Osteoblast (primary cell): ENCODE results near the gene DPYSL4. TPM values are rescaled to one million over a fixed set of nuclear protein-coding genes. Genes with fewer than 3 reads are reported as not detected.
"Not testable (repeated sequence)": the region's sequence is repeated elsewhere in the genome, so short reads cannot be mapped to it uniquely, and the experiment has no call there.

Experiments used
- DNase-seq: peaks from one replicate; pipeline ENCODE4 v3.0.0; 2011; ENCODE audit warnings: low spot score, mixed read lengths; ENCODE audit not compliant: insufficient read length; ENCODE audit errors: missing footprints
- H2AFZ ChIP-seq: 2 replicates; pipeline ENCODE4 v1.6.0; 2011; ENCODE audit warnings: mild to moderate bottlenecking, low read length
- H3K27ac ChIP-seq: 2 replicates; pipeline ENCODE4 v1.5.1; 2011; ENCODE audit warnings: mild to moderate bottlenecking, low read depth, low read length, moderate library complexity
- H3K27me3 ChIP-seq: 2 replicates; pipeline ENCODE4 v1.6.0; 2012; ENCODE audit warnings: mild to moderate bottlenecking, control low read depth, inconsistent platforms, low read length, moderate library complexity; ENCODE audit not compliant: insufficient read depth
- H3K36me3 ChIP-seq: 2 replicates; pipeline ENCODE4 v1.5.1; 2011; ENCODE audit warnings: mild to moderate bottlenecking, low read length, control low read depth, moderate library complexity; ENCODE audit not compliant: insufficient read depth
- H3K4me1 ChIP-seq: 2 replicates; pipeline ENCODE4 v1.5.1; 2011; ENCODE audit warnings: mild to moderate bottlenecking, low read length, control low read depth, moderate library complexity; ENCODE audit not compliant: insufficient read depth
- H3K4me2 ChIP-seq: 2 replicates; pipeline ENCODE4 v1.6.0; 2011; ENCODE audit warnings: mild to moderate bottlenecking, low read length; ENCODE audit not compliant: insufficient read depth
- H3K4me3 ChIP-seq: fragments of 200-600 bp; sonication (generic); 3 replicates; pipeline ENCODE4 v1.5.1; 2012; ENCODE audit warnings: mild to moderate bottlenecking, low read length, inconsistent platforms; ENCODE audit not compliant: insufficient read depth
- H3K79me2 ChIP-seq: 2 replicates; pipeline ENCODE4 v1.6.0; 2012; ENCODE audit warnings: mild to moderate bottlenecking, low read length, control low read depth, inconsistent platforms; ENCODE audit not compliant: insufficient read depth
- H3K9me3 ChIP-seq: 2 replicates; pipeline ENCODE4 v1.5.1; 2011; ENCODE audit warnings: low read depth, low read length, control low read depth
- H4K20me1 ChIP-seq: 2 replicates; pipeline ENCODE4 v1.6.0; 2012; ENCODE audit warnings: mild to moderate bottlenecking, low read length, control low read depth; ENCODE audit not compliant: insufficient read depth
- total RNA-seq: library from RNA; depleted of rRNA; stranded (reverse); fragments of >200 nt; gene quantifications from 2 replicates; pipeline ENCODE4 v1.2.3, GENCODE V29; 2012
- TF ChIP-seq, protein P1 (sequence below): IDR thresholded peaks from 2 replicates; pipeline ENCODE4 v1.5.1; 2011; ENCODE audit warnings: mild to moderate bottlenecking, low read depth, low read length, moderate library complexity; ENCODE audit errors: extremely low read depth

The DPYSL4 gene
- total RNA-seq, 1 donor = 0.72 TPM

DNA sequence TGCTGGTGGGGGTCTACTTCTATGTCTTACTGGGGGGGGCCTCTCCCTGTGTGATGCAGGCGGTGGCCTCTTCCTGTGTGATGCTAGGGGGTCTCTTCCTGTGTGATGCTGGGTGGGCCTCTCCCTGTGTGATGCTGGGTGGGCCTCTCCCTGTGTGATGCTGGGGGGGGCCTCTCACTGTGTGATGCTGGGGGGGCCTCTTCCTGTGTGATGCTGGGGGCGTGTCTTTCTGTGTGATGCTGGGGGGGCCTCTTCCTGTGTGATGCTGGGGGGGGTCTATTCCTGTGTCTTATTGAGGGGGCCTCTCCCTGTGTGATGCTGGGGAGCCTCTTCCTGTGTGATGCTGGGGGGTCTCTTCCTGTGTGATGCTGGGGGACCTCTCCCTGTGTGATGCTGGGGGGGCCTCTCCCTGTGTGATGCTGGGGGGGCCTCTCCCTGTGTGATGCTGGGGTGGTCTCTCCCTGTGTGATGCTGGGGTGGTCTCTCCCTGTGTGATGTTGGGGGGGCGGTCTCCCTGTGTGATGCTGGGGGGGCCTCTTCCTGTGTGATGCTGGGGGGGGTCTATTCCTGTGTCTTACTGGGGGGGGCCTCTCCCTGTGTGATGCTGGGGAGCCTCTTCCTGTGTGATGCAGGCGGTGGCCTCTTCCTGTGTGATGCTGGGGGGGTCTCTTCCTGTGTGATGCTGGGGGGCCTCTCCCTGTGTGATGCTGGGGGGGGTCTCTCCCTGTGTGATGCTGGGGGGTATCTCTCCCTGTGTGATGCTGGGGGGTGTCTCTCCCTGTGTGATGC lies 25.7 kb upstream of the DPYSL4 start:
- not testable (repeated sequence) for H4K20me1 ChIP-seq, H3K4me1 ChIP-seq, H3K36me3 ChIP-seq, H2AFZ ChIP-seq, H3K4me3 ChIP-seq, DNase-seq, H3K79me2 ChIP-seq, H3K4me2 ChIP-seq, H3K27ac ChIP-seq, H3K9me3 ChIP-seq, H3K27me3 ChIP-seq

DNA sequence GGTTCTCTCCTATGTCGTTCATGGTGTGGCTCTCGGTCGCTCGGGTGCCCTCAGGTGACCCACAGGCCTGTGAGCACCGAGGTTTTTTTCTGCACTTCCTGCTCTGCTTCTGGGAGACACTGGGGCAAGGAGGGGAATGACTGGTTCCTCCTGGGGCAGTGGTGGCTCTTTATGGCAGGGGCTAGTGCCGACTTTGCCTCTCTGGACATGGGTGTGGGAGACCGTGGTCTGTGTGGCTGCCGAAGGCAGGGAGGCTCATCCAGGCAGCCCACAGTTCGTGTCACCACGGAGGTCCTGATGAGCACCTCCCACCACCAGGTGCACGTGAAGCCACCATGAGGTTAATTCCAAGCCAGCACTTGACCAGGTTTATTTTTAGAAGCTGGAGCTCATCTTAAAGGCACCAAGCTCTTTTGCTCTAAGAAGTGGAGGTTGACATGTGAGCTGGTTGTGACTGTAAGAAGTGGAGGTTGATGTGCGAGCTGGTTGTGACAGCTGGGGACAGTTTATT lies 24.7 kb upstream of the DPYSL4 start:
- Histone ChIP-seq H3K79me2 (no peaks in the 10 kb centered on the region), H3K9me3 (no peaks in the 10 kb centered on the region), H3K4me3 (no peak overlapping the region), H3K4me1 (no peaks in the 10 kb centered on the region), H3K27ac (no peak overlapping the region), H4K20me1 (no peaks in the 10 kb centered on the region), H3K36me3 (no peaks in the 10 kb centered on the region), H2AFZ (no peak overlapping the region), H3K4me2 (no peak overlapping the region), H3K27me3 (peaks cover 2% of the 10 kb centered on the region)
- DNase-seq = peak; percentile 85
- TF ChIP-seq, protein P1, sequence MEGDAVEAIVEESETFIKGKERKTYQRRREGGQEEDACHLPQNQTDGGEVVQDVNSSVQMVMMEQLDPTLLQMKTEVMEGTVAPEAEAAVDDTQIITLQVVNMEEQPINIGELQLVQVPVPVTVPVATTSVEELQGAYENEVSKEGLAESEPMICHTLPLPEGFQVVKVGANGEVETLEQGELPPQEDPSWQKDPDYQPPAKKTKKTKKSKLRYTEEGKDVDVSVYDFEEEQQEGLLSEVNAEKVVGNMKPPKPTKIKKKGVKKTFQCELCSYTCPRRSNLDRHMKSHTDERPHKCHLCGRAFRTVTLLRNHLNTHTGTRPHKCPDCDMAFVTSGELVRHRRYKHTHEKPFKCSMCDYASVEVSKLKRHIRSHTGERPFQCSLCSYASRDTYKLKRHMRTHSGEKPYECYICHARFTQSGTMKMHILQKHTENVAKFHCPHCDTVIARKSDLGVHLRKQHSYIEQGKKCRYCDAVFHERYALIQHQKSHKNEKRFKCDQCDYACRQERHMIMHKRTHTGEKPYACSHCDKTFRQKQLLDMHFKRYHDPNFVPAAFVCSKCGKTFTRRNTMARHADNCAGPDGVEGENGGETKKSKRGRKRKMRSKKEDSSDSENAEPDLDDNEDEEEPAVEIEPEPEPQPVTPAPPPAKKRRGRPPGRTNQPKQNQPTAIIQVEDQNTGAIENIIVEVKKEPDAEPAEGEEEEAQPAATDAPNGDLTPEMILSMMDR = no peak

DNA sequence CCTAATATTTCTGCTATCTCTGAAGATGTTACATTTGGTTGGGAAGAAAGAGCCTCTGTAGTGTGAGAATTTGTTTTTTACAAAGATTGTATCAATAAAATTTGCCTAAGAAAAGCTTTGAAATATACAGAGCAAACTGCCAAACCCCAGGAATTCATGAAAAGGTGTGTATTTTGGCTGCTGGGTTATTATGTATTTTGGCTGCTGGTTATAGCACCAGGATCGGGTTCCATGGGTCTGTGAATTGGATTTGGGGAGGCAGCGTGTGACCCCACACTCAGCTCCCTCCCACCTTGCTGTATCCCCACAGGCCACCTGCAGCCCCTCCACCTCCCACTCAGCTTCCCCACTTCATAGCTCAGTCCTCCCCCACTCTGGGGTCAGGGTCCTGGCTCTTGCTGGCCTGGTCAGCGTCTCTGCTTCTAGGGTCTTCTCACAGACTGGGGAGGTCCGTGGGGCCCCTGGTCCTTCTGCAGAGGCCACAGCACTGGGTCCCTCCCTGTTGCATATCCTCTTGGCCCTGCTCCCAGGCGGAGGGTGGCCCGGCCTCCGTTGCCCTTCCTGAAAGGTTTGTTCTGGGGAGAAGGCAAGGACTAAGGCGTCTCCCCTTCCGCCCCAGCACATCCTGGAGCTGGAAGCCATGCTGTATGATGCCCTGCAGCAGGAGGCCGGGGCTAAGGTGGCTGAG lies 24.0 kb upstream of the DPYSL4 start:
- Histone ChIP-seq H4K20me1 (no peaks in the 10 kb centered on the region), H3K4me1 (no peaks in the 10 kb centered on the region), H3K27ac (no peak overlapping the region)

DNA sequence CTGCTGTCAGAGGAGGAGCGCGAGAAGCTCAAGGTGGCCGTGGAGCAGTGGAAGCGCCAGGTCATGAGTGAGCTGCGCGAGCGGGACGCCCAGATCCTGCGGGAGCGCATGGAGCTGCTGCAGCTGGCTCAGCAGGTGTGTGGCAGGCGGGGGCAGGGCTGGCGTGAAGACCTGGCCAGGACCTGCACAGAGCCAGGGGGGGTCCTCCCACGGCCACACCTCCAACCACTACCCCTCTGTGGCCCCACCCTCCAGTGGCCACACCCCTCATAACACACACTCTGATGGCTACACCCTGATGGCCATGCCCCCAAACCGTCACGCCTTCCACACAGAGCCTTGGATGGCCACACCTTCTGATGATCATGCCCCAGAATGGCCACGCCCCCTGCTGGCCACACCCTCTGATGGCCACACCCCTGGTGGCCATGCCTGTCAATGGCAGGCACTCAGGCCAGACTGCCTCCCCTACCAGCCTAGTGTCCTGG lies 23.4 kb upstream of the DPYSL4 start:
- DNase-seq = no peak
- TF ChIP-seq, protein P1 = no peak
- no peak overlapping the region for H3K4me3 ChIP-seq

More for the DNA sequence above, 24.0 kb upstream of the DPYSL4 start:
- Histone ChIP-seq H2AFZ (no peak overlapping the region), H3K4me2 (no peak overlapping the region), H3K79me2 (no peaks in the 10 kb centered on the region), H3K9me3 (no peaks in the 10 kb centered on the region), H3K27me3 (peaks cover 2% of the 10 kb centered on the region), H3K4me3 (no peak overlapping the region), H3K36me3 (no peaks in the 10 kb centered on the region)
- peak; percentile 83 for DNase-seq
- TF ChIP-seq, protein P1 = no peak

More for the DNA sequence above, 23.4 kb upstream of the DPYSL4 start:
- no peak overlapping the region for H3K4me2 ChIP-seq
- H3K36me3 ChIP-seq = no peaks in the 10 kb centered on the region
- no peak overlapping the region for H3K27ac ChIP-seq
- H3K9me3 ChIP-seq = no peaks in the 10 kb centered on the region
- no peaks in the 10 kb centered on the region for H4K20me1 ChIP-seq
- H3K4me1 ChIP-seq = no peaks in the 10 kb centered on the region
- peaks cover 2% of the 10 kb centered on the region for H3K27me3 ChIP-seq
- H2AFZ ChIP-seq = no peak overlapping the region
- no peaks in the 10 kb centered on the region for H3K79me2 ChIP-seq
